ENCODE data around the gene LHPP.
"Not testable (repeated sequence)": the region's sequence is repeated elsewhere in the genome, so short reads cannot be mapped to it uniquely, and the experiment has no call there.

The LHPP gene

GRCh38 chr10:124544711-124545110 is 83.1 kb downstream of the LHPP start:
- no peak for TF ChIP-seq ZNF274 (IDR thresholded peaks at IDR 0.05; ENCODE audit: low read depth, low read length)
- H3K4me3 ChIP-seq (ENCODE audit: low read length): no peak overlapping the region

- TF ChIP-seq ZNF274 (IDR thresholded peaks at IDR 0.05; ENCODE audit: low read depth, low read length): no peak
- H3K4me3 ChIP-seq (ENCODE audit: low read length): no peak overlapping the region
Measured at GRCh38 chr10:124545351-124546054, 83.9 kb downstream of the LHPP start.

GRCh38 chr10:124546055-124546369 is 84.4 kb downstream of the LHPP start:
- TF ChIP-seq ZNF274 (IDR thresholded peaks at IDR 0.05; ENCODE audit: low read depth, low read length): no peak

GRCh38 chr10:124546957-124547646 is 85.5 kb downstream of the LHPP start:
- no peak overlapping the region for H3K4me3 ChIP-seq (ENCODE audit: low read length)
- no peak for TF ChIP-seq ZNF274 (IDR thresholded peaks at IDR 0.05; ENCODE audit: low read depth, low read length)

More at GRCh38 chr10:124546055-124546369, 84.4 kb downstream of the LHPP start:
- H3K4me3 ChIP-seq (ENCODE audit: low read length): no peak overlapping the region

- no peak for TF ChIP-seq ZNF274 (IDR thresholded peaks at IDR 0.05; ENCODE audit: low read depth, low read length)
- H3K4me3 ChIP-seq (ENCODE audit: low read length): no peak overlapping the region
Measured at GRCh38 chr10:124547647-124548168, 86.1 kb downstream of the LHPP start.

- not testable (repeated sequence) for H3K4me3 ChIP-seq (ENCODE audit: low read length)
Measured at GRCh38 chr10:124549171-124549570, 87.5 kb downstream of the LHPP start.

- H3K4me3 ChIP-seq (ENCODE audit: low read length): no peak overlapping the region
- TF ChIP-seq ZNF274 (IDR thresholded peaks at IDR 0.05; ENCODE audit: low read depth, low read length): no peak
Measured at GRCh38 chr10:124550293-124551034, 88.8 kb downstream of the LHPP start.

- no peak for TF ChIP-seq ZNF274 (IDR thresholded peaks at IDR 0.05; ENCODE audit: low read depth, low read length)
- no peak overlapping the region for H3K4me3 ChIP-seq (ENCODE audit: low read length)
Measured at GRCh38 chr10:124551097-124551496, 89.5 kb downstream of the LHPP start.

- H3K4me3 ChIP-seq (ENCODE audit: low read length): no peak overlapping the region
- TF ChIP-seq ZNF274 (IDR thresholded peaks at IDR 0.05; ENCODE audit: low read depth, low read length): no peak
Measured at GRCh38 chr10:124551755-124552154, 90.1 kb downstream of the LHPP start.

- no peak for TF ChIP-seq ZNF274 (IDR thresholded peaks at IDR 0.05; ENCODE audit: low read depth, low read length)
- H3K4me3 ChIP-seq (ENCODE audit: low read length): no peak overlapping the region
Measured at GRCh38 chr10:124552691-124553276, 91.2 kb downstream of the LHPP start.

- no peak for TF ChIP-seq ZNF274 (IDR thresholded peaks at IDR 0.05; ENCODE audit: low read depth, low read length)
- H3K4me3 ChIP-seq (ENCODE audit: low read length): no peak overlapping the region
Measured at GRCh38 chr10:124554085-124554858, 92.6 kb downstream of the LHPP start.

GRCh38 chr10:124557167-124557566 is 95.5 kb downstream of the LHPP start:
- no peak overlapping the region for H3K4me3 ChIP-seq (ENCODE audit: low read length)
- TF ChIP-seq ZNF274 (IDR thresholded peaks at IDR 0.05; ENCODE audit: low read depth, low read length): no peak

GRCh38 chr10:124557648-124558338 is 96.2 kb downstream of the LHPP start:
- TF ChIP-seq ZNF274 (IDR thresholded peaks at IDR 0.05; ENCODE audit: low read depth, low read length): no peak
- H3K4me3 ChIP-seq (ENCODE audit: low read length): no peak overlapping the region
